Measurements from ENCODE around the gene PAF1.

PAF1 gene

DNA sequence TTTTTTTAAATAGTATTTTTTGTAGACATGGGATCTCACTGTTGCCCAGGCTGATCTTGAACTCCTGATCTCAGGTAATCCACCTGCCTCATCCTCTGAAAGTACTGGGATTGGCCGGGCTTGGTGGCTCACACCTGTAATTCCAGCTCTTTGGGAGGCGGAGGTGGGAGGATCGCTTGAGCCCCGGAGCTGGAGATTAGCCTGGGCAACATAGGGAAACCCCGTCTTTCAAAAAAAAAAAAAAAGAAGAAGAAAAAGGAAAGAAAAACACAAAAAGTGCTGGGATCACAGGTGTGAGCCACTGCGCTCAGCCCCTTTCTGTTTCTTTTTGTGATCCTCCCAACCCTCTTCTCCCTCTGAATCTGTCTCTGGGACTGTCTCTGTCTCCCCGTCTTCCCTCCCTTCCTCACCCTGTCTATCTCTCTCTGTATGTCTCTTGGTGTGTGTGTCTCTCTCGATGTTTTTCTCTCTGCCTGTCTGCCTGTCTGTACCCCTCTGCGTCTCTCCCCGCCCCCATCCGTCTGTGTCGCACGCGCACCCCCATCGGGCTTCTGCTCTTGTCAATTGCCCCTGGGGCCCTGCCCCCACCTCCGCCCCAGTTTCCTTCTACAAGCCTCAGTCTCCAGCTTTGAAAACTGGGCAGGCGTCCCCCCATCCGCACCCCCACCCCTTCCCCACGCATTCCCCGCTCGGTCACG is 15.2 kb upstream of the PAF1 start:
- no peak for DNase-seq (ENCODE audit: low read depth)

DNA sequence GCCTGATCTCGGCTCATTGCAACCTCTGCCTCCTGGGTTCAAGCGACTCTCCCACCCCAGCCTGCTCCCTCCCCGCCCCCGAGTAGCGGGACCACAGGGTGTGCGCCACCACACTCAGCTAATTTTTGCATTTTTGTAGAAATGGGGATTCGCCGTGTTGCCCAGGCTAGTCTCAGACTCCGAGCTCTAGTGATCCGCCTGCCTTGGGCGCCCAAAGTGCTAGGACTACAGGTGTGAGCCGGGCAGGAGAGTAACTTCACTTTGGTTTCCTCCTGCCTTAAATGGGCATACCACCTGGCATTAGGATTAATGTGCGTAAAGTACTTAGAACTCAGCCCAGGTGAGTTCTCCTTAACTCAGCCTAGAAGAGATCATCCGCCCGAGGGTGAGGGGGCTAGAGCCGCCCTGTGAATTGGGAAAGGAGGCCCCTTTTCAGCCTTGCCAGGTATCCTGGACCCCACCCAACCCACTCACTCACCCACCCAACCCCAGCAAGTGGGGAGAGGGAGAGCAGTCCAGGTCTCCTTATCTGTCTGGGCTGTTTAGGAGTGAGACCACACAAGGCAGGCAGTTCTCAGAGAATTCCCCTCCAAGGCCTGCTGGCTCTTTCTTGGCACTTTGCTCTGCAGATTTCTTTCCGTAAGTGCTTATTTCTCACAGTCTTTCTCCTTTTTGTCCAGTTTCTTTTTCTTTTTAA is 14.5 kb upstream of the PAF1 start:
- no peak for DNase-seq (ENCODE audit: low read depth)

DNA sequence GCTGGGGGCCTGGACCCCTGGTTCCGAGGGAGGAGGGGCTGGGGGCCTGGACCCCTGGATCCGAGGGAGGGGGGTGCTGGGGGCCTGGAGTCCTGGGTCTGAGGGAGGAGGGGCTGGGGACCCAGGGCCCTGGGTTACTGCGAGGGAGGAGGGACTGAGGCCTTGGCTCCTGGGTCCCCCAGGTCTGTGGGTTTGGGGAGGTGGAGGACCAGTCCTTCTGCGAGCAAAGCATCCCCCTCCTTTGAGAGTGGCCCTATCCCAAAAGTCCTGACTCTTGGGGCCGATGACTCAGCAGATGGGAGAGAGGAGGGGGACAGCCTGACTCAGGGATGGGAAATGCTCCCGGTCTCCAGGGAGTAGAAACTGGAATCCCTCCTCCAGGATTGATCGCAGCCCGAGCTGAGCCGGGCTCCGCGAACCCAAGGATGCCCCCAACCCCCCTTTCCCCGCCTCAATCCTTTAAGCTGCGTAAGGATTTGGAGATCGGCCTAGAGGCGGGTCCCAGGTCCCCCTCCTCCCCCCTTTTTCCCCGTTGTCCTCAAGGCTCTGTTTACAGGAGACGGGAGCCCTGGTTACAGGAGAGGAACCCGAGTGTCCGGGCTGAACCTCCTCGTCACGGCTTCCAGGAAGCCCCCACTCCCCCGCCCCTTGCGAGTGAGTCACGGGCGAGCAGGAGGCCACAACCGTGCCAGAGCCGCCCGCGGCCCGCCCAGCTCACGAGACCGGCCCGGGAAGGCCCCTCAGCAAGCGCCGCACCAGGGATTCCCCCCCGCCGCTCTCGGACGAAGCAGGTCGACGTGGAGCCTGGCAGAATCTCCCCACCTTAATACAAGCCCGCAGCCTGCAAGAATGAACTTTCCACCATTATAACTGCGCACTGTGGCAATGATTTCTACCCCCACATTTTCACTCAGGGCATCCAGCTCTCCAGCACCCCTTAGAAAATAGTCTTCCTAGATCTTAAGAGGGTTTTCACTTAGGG is 12.7 kb upstream of the PAF1 start:
- peak; percentile 99 for DNase-seq (ENCODE audit: low read depth)

DNA sequence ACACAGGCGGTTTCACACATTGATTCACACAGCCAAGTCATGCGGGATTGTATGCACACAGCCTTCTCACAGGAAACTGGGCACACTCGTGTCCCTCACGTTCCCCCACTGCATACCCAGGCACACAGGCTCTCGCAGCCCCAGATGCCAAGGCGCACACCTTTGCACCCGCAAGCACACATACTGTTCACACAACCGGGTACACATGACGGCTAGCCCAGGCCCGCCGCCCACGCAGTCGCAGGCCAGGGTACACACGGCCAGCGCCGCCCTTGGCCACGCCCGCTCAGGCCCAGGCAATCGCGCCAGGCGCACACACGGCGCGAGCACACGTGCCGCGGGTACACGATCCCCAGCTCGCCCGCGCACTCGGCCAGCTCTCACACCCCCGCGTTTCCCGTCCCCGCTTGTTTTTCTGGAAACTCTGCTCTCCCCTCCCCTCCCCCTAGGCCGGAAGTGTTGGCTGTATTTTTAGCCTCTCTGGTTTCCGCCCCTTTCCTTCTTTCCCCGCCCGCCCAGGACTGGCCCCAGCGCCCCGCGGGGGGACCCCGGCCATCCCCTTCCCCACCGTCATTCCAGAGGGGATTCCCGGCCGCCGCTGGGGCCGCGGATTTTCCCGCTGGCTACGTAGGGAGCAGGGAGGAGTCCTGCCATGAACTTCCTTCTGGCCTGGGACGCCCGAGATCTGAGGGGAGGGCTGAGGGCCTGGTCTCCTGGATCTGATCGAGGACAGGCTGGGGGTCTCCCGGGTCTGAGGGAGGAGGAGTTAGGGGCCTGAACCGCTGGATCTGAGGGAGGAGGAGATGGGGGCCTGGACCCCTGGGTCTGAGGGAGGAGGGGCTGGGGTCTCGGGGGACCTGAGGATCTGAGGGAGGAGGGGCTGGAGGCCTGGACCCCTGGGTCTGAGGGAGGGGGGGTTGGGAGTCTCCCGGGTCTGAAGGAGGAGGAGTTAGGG is 11.7 kb upstream of the PAF1 start:
- DNase-seq (ENCODE audit: low read depth), result peak; percentile 82

DNA sequence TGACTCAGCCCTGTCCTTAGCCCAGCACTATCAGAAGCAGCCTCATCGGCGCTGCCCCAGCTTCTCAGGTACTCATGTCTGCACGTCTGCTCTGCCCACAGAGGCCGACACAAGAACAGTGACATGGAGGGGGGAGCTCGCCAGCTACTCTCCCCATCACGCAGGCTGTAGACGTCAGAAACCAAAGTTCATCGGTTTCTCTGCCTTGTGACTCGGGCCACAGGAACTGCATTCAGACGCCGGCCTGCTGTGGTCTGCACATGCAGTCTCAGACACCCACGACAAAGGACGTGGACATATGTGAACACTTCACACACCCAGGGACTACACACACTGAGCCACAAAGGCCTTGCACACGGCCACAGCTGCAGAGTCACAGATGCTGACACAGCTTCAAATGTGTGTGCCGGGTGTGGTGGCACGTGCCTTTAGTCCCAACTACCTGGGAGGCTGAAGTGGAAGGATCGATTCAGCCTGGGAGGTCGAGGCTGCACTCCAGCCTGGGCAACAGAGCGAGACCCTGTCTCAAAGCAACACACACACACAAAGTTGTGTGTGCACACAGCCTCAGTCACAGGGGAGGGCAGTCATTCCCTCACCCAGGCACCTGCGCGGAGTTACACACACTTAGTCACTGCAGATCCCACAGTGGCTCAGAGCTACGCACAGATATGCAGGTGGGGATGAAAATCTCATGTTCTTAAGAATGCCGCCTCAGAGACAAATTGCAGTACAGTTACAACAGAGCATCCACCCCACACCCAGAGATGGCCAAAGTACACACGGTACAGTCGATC is 10.8 kb upstream of the PAF1 start:
- no peak for DNase-seq (ENCODE audit: low read depth)

DNA sequence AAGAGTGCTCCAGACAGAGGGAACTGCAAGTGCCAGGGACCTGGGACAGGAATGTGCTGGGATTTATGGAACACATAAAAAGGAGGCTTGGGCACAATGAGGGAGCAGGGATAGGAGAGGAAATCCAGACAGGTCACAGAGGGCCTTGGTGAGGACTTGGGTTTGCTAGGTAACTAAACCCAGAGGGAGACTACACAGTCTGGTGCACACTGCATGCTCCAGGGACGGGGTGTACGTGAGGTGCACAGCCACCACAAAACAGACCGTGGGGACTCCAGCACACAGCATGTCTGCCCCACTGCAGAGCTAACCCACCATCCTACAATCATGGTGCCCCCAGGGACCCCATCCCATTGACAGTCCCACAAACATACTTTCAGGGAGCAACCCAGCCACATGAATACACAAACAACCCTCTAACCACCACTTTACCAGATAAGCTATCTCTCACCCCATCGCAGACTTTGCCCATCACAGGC is 10.2 kb upstream of the PAF1 start:
- DNase-seq (ENCODE audit: low read depth), result no peak

DNA sequence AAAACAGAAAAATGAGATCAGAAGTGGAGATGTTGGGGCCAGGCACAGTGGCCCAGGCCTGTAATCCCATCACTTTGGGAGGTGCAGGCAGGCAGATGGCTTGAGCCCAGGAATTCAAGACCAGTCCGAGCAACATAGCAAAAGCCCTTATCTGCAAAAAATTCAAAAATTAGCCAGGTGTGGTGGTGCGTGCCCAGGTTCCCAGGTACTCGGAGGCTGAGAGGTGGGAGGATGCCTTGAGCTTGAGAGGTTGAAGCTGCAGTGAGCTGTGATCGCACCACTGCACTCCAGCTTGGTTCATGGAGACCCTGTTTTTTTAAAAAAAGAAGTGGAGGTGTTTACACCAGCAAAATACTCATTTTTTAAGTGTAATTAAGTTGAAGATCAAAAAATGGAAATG is 9.2 kb upstream of the PAF1 start:
- DNase-seq (ENCODE audit: low read depth), result no peak

DNA sequence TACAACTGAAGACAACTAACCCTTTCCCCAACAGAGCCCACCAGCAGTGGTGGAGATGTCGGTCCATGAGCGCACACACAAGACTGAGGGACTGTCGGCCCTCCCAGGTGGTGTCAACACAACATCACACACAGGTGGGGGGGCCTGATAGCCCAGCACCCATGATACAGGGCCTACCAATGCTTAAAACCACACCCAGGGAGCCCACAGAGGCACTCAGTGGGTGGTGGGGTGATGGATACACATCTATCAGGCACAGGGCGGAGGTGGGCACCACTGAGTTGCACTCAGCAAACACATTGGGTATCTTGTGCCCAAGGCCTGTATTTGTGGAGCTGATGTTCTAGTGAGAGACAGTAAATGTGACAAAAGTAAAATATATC is 8.8 kb upstream of the PAF1 start:
- DNase-seq (ENCODE audit: low read depth), result no peak

DNA sequence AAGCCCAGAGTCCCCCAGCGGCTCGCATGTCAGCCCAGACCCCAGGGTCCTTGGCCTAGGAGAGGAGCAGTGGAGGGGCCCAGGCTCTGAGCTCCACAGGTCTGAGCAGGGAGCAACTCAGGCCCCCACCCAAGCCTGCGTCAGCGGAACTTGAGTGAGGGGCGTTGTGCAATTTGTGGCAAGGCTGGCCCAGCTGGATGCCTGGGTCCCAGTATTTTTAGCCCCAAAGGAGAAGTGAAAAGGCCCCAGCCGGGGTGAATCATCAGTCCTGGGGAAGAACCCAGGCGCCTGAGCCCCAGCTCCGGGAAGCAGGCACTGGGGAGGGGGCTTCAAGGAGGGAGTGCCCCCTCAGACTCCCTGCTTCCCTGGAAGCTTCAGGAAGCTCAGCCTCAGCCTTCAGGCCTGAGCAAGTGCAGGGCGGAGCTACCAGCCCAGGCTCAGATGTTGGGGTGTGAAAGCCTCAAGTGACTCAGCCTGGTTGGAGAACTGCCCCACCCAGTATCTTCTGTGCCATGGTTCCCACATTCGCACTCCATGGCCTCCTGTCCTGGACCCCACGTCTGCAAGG is 7.5 kb upstream of the PAF1 start:
- DNase-seq (ENCODE audit: low read depth), result peak; percentile 84

DNA sequence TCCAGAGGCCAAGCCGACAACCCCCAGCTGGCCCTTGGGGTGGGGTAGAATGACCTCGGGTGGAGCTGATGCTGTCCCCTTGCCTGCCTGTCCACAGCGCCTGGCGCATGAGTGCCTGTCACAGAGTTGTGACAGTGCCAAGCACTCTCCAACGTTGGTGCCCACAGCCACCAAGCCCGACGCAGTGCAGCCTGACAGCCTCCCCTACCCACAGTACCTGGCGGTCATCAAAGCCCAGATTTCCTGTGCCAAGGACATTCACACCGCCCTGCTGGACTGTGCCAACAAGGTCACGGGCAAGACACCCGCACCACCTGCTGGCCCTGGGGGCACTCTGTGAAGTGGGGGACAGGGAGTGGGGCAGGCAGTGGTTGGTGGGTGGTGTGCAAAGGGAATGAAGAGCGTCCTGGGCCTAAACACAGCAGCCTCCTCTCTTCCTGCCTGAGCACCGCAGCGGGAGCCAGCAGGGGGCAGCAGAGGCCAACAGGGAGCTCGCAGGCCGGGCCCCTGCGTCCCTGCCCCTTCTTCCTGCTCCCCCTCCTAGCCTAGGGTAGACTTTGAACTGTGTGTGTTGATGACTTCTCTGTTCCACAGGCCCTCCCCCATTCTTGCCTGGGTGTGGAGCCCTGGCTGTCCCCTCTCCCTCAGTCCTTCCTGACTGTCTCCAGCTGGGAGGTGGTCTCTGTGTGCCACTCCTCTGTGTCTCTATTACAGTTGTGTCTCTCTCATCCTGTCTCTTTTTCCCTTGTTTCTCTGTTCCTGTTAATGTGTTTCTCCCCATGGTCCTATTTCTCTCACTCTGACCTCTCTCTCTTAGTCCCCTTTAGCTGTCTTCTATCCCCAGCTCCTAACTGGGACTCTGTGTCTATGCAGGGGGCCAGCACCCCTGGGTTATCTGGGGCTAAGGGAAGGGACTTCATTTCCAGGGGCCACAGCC is 6.7 kb upstream of the PAF1 start:
- DNase-seq (ENCODE audit: low read depth), result peak; percentile 80

DNA sequence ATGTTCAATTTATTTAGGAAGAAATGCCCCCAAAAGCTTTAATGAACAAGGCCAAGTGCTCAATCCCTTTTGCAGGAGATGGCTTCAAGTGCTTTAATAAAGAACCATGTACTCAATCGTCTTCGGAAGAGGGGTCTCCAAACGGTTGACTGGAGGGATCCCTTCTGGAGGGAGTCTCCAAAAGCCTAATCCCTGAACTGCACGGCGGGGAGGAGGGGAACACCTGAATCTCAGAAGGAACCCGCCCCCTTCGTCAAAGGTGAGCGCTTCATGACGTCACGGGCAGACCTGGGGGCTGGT is 505 bp downstream of the PAF1 start:
- no peak for DNase-seq (ENCODE audit: low read depth)

DNA sequence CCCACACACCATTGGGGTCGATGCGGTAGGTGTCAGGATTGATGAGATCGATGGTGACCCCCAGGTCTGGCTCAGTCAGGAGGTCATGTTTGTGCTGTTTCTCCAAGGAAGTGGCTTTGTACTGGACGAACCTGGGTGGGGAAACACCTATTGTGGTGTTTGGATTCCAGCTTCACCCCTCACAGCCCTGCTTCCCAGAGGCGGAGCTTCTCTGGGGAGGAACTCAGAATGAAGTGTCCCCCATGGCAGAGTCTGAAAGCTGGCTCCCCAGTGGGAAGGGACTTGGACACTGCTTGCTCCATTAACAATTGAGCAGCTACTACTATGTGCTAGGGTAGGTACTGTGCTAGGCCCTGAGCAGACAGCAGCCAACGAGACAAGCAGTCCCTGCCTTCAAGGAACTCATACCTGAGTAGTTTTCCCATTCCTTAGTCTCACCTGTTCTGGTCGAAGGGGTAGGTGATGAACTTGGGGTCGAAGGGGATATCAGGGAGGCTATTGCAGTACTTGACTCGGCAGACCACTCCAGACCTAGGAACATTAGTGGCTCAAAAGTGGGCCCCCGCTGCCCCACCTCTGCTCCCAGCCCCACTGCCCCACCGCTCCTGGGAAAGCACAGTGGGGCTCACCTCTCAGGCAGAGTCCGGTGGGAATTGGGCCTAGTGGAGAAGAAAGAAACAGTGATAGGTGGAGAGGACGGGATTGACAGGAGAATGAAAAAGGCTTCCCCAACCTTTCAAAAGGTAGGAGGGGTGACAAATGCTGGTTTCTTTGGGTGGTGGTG is 1.1 kb downstream of the PAF1 start:
- DNase-seq (ENCODE audit: low read depth), result no peak

DNA sequence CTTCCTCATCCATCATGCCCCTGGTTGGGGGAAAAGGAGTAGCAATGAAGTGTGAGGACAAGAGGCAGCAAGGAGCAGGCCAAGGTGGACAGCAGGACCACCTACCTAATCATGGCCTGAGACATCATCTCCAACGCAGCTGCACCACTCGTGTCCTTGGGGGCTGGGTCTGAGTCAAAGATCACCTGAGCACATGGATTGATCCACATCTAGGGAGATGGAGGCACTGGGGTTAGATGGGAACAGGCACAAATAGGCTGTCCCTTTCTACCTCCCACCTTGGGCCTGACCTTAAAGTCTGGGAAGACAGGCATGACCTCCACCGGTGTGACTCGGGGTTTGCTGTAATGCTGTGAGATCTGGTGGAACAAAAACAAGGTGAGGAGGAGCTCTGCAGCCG is 2.2 kb downstream of the PAF1 start:
- no peak for DNase-seq (ENCODE audit: low read depth)

DNA sequence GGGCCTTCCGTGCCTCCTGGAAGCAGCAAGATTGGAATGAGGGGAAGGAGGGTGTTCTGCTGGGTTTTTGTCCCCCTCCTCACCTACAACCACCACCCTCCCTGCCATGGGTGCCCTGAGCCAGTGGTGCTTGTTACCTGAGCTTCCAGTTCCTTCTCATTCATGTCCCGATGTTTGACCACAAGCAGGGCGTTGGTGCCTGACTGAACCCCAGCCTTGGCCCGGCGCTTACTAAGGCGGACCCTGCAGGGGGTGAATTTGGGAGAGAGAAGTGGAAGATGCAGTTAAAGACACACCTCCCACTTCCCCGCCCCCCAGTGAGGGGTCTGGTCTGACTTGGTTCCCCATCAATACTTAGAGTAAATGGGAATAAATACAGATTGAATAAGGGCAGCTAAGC is 4.3 kb downstream of the PAF1 start:
- DNase-seq (ENCODE audit: low read depth), result no peak

DNA sequence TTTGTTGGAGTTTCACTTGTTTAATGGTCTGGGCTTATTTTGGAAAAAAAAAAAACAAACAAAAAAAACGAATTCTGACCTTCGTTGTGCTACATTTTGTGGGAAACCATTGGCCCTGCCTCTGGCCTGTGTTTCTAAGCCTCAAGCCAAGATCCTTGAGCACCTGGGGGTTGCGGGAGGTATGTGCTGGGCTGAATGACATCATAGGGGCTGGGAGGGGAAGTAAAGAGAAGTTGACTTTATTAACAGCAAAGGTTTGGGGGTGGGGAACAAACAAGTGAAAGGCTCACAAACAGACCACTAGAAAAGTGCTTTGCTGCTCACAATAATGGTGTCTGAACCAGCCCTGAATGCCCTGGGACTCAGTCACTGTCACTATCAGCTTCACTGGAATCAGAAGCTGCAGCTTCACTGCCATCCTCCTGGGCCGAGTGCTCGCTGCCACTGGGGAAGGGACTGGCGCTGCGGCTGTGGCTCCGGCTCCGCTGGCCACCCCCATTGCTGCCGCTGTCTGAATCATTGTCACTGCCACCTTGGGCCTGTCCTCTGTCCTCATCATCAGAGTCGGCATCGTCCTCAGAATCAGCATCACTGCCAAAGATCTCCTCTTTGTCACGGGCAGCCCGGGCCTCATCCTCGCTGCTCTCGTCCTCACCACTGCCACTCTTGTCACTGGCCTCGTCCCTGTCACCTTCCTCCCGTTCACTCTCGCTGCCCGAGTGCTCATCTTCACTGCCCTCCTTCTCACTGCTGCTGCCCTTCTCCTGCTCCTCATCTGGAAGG is 5.1 kb downstream of the PAF1 start:
- DNase-seq (ENCODE audit: low read depth), result no peak

DNA sequence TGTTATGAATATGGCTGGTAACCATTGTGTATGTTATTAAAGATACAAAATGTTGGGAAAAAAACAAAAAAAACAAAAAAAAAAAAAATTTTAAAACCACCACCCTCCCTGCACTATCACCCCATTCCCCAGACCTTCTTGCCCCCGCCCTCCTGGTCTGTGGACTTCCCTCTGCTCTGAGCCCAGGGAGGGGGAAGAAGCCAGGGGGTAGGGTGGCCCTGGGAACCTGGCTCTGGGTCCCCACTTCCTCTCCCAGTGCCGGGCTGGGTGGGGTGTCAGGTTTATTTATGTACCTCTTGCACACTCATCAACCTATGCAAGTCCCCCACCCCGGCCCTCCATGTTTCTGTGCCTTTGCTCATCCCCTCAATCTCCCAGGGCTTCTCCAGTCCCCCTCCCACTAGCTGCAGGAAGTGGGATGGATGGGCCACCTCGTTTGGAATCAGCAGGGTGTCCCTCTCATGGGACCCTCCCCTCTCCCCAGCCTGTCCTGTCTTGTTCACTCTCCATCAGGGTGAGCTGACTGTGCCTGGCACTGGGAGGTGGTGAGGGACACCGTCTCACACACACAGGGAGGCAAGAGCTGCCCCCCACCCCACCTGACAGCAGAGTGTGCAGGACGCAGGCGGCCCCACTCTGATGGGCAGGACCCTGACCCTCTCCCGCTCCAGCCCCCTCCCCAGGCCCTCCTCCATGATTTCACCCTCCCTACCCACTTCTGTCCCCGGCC is 5.9 kb downstream of the PAF1 start:
- no peak for DNase-seq (ENCODE audit: low read depth)
